GM23248 (cell line): ENCODE results near the gene NEDD4L. TPM values are rescaled to one million over a fixed set of nuclear protein-coding genes. Genes with fewer than 3 reads are reported as not detected.

ENCODE experiments used
- DNase-seq: peaks from one replicate; pipeline ENCODE4 v3.0.0-alpha.2; 2015
- H2AFZ ChIP-seq: fragments of 200-600 bp; sonication (generic); 2 replicates; pipeline ENCODE4 v1.6.1; 2016; ENCODE audit warnings: antibody characterized with exemption
- H3F3A ChIP-seq: fragments of 200-600 bp; sonication (generic); 2 replicates; pipeline ENCODE4 v1.6.1; 2016; ENCODE audit warnings: mild to moderate bottlenecking, antibody characterized with exemption, mixed run types; ENCODE audit not compliant: insufficient read depth
- H3K27ac ChIP-seq: fragments of 200-600 bp; sonication (generic); 2 replicates; pipeline ENCODE4 v1.5.1; 2016; ENCODE audit warnings: mild to moderate bottlenecking
- H3K27me3 ChIP-seq: fragments of 200-600 bp; sonication (generic); replicated peaks from 2 replicates; pipeline ENCODE4 v1.6.1; 2016; ENCODE audit warnings: mild to moderate bottlenecking; ENCODE audit not compliant: insufficient read depth
- H3K36me3 ChIP-seq: fragments of 200-600 bp; sonication (generic); 2 replicates; pipeline ENCODE4 v1.6.1; 2016; ENCODE audit warnings: low read depth, mild to moderate bottlenecking
- H3K4me1 ChIP-seq: fragments of 200-600 bp; sonication (generic); 2 replicates; pipeline ENCODE4 v1.6.1; 2016; ENCODE audit warnings: mild to moderate bottlenecking; ENCODE audit not compliant: insufficient read depth
- H3K4me2 ChIP-seq: fragments of 200-600 bp; sonication (generic); one replicate; pipeline ENCODE4 v1.6.1; 2016; ENCODE audit warnings: mild to moderate bottlenecking; ENCODE audit not compliant: unreplicated experiment
- H3K4me3 ChIP-seq: fragments of 200-600 bp; sonication (generic); 2 replicates; pipeline ENCODE4 v1.5.1; 2016; ENCODE audit warnings: mild to moderate bottlenecking
- H3K79me2 ChIP-seq: fragments of 200-600 bp; sonication (generic); 2 replicates; pipeline ENCODE4 v1.6.1; 2016; ENCODE audit warnings: mild to moderate bottlenecking; ENCODE audit not compliant: insufficient read depth
- H3K9ac ChIP-seq: fragments of 200-600 bp; sonication (generic); 2 replicates; pipeline ENCODE4 v1.6.1; 2016; ENCODE audit warnings: mild to moderate bottlenecking
- H3K9me2 ChIP-seq: fragments of 200-600 bp; sonication (generic); 2 replicates; pipeline ENCODE4 v1.6.1; 2016; ENCODE audit warnings: mixed run types, mild to moderate bottlenecking, moderate library complexity; ENCODE audit not compliant: insufficient read depth
- H3K9me3 ChIP-seq: fragments of 200-600 bp; sonication (generic); one replicate; pipeline ENCODE4 v1.6.1; 2017; ENCODE audit warnings: low read depth
- H4K20me1 ChIP-seq: fragments of 200-600 bp; sonication (generic); 2 replicates; pipeline ENCODE4 v1.6.0; 2016; ENCODE audit not compliant: insufficient read depth
- EZH2 ChIP-seq: fragments of 200-600 bp; sonication (generic); IDR thresholded peaks from 2 replicates; pipeline ENCODE4 v1.6.1; 2018; ENCODE audit warnings: antibody characterized with exemption, mild to moderate bottlenecking; ENCODE audit not compliant: insufficient read depth, poor library complexity, severe bottlenecking
- EZH2phosphoT487 ChIP-seq: fragments of 200-600 bp; sonication (generic); IDR thresholded peaks from 2 replicates; pipeline ENCODE4 v1.6.1; 2018; ENCODE audit warnings: antibody characterized with exemption, moderate library complexity, mild to moderate bottlenecking, low read depth; ENCODE audit not compliant: insufficient read depth
- WGBS, 2 experiments: methylation state at CpG; one replicate each; pipeline ENCODE4 v1.1.6; 2015 to 2017; ENCODE audit warnings: low lambda C conversion rate in 2 of 2, low coverage in 1 of 2; ENCODE audit errors: missing lambda C conversion rate in 2 of 2; 5-methylcytosine and 5-hydroxymethylcytosine counted together
- in situ Hi-C: fragments of 300-500 bp; cut with MboI; formaldehyde crosslinking; loops from 2 replicates; pipeline ENCODE4 v1.15.0; 2020
- polyA plus RNA-seq: library from polyadenylated mRNA; unstranded; fragments of >200 nt; fragmentation: Nextera tagmentation; extraction: Ambion mirVana; gene quantifications from 2 replicates; pipeline ENCODE4 v1.2.1, GENCODE V29; 2016
- total RNA-seq: library from RNA; depleted of rRNA; stranded (reverse); fragments of >200 nt; shearing (Covaris generic); gene quantifications from 2 replicates; pipeline ENCODE4 v1.2.3, GENCODE V29; 2014

Gene NEDD4L
- total and polyA plus RNA-seq, 2 experiments from 2014 or later = 3.7 to 6.1 TPM

- Histone ChIP-seq H3K9me3 (no peaks in the 10 kb centered on the region), H3K4me1 (peaks cover 32% of the 10 kb centered on the region), H3K9me2 (no peaks in the 10 kb centered on the region), H3K9ac (no peak overlapping the region), H3K79me2 (no peaks in the 10 kb centered on the region), H3K4me3 (no peak overlapping the region), H3F3A (peaks cover 40% of the 10 kb centered on the region), H3K4me2 (no peak overlapping the region), H2AFZ (no peak overlapping the region), H3K36me3 (no peaks in the 10 kb centered on the region), H3K27me3 (no peaks in the 10 kb centered on the region), H3K27ac (no peak overlapping the region), H4K20me1 (no peaks in the 10 kb centered on the region)
- in situ Hi-C loops = no loop called here
- no peak for TF ChIP-seq EZH2
- TF ChIP-seq EZH2phosphoT487 = no peak
- 82 to 85% methylated on average over 1 of the region's 1 CpG for WGBS, 2 experiments
- DNase-seq = no peak
Measured at GRCh38 chr18:58266291-58266690, 222.3 kb downstream of the NEDD4L start.

- H3K9ac ChIP-seq = no peak overlapping the region
- no peak for TF ChIP-seq EZH2
- TF ChIP-seq EZH2phosphoT487 = no peak
- no peaks in the 10 kb centered on the region for H3K79me2 ChIP-seq
- H3K27ac ChIP-seq = peak overlapping the region; percentile 22
- WGBS, 2 experiments = 36 to 49% methylated on average over 6 of the region's 6 CpGs
- no peaks in the 10 kb centered on the region for H3K36me3 ChIP-seq
- no peaks in the 10 kb centered on the region for H3K9me2 ChIP-seq
- H3F3A ChIP-seq = peaks cover 40% of the 10 kb centered on the region
- no peaks in the 10 kb centered on the region for H3K27me3 ChIP-seq
- peak overlapping the region; percentile 54 for H3K4me2 ChIP-seq
- peak; percentile 79 for DNase-seq
- H2AFZ ChIP-seq = peak overlapping the region; percentile 32; the same call in 1 of the 2 replicates
- no peak overlapping the region for H3K4me3 ChIP-seq
- H3K4me1 ChIP-seq = peaks cover 32% of the 10 kb centered on the region
- no peaks in the 10 kb centered on the region for H4K20me1 ChIP-seq
- H3K9me3 ChIP-seq = no peaks in the 10 kb centered on the region
- in situ Hi-C loops = no loop called here
Measured at GRCh38 chr18:58267493-58267892, 223.5 kb downstream of the NEDD4L start.

DNA sequence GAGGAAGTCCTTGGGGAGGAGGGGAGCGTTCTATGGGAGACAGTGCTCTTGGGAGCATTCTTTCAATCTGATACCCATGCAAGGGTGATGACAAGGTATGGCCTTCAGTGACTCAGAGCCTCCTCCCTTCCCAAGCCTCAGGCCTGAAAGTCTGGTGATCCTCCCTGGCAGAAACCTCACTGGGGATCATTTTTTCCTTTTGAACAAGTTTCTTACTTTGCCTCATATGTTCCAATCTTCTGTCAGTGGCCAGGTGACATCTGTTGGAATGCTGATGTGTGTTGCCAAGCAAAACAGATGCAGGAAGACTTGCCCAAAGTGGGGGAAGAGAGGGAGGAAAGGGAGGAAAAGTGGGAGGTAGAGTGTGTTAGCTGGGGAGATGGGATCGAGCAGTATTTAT is 224.8 kb downstream of the NEDD4L start:
- H3K79me2 ChIP-seq = no peaks in the 10 kb centered on the region
- peak overlapping the region; percentile 54 for H3K4me2 ChIP-seq
- no peak overlapping the region for H3K9ac ChIP-seq
- peak; percentile 82 for DNase-seq
- H3K27me3 ChIP-seq = no peaks in the 10 kb centered on the region
- TF ChIP-seq EZH2 = no peak
- no peak for TF ChIP-seq EZH2phosphoT487
- no peaks in the 10 kb centered on the region for H3K9me3 ChIP-seq
- no peak overlapping the region for H3K4me3 ChIP-seq
- H3K9me2 ChIP-seq = no peaks in the 10 kb centered on the region
- in situ Hi-C loops = no loop called here
- no peaks in the 10 kb centered on the region for H4K20me1 ChIP-seq
- H3F3A ChIP-seq = peaks cover 37% of the 10 kb centered on the region
- H3K4me1 ChIP-seq = peaks cover 35% of the 10 kb centered on the region
- no peaks in the 10 kb centered on the region for H3K36me3 ChIP-seq
- 61 to 63% methylated on average over 2 of the region's 2 CpGs for WGBS, 2 experiments
- H2AFZ ChIP-seq = no peak overlapping the region
- H3K27ac ChIP-seq = peak overlapping the region; percentile 14

- H3K27me3 ChIP-seq = no peaks in the 10 kb centered on the region
- TF ChIP-seq EZH2phosphoT487 (no peak), EZH2 (no peak)
- in situ Hi-C loops = no loop called here
- WGBS, 2 experiments = 82 to 84% methylated on average over 5 of the region's 5 CpGs
- no peaks in the 10 kb centered on the region for H3K79me2 ChIP-seq
- H3K9me2 ChIP-seq = no peaks in the 10 kb centered on the region
- DNase-seq = no peak
- no peak overlapping the region for H2AFZ ChIP-seq
- H3K4me1 ChIP-seq = peaks cover 35% of the 10 kb centered on the region
- H3K36me3 ChIP-seq = no peaks in the 10 kb centered on the region
- peaks cover 37% of the 10 kb centered on the region for H3F3A ChIP-seq
- H3K9ac ChIP-seq = no peak overlapping the region
- H3K27ac ChIP-seq = no peak overlapping the region
- H3K4me2 ChIP-seq = no peak overlapping the region
- no peaks in the 10 kb centered on the region for H4K20me1 ChIP-seq
- no peaks in the 10 kb centered on the region for H3K9me3 ChIP-seq
- H3K4me3 ChIP-seq = no peak overlapping the region
Measured at GRCh38 chr18:58269931-58270330, 225.9 kb downstream of the NEDD4L start.

GRCh38 chr18:58270396-58270795 is 226.4 kb downstream of the NEDD4L start:
- no peak for DNase-seq
- Histone ChIP-seq H3K4me1 (peaks cover 35% of the 10 kb centered on the region), H4K20me1 (no peaks in the 10 kb centered on the region), H3K9me2 (no peaks in the 10 kb centered on the region), H3K4me3 (no peak overlapping the region), H3F3A (peaks cover 37% of the 10 kb centered on the region), H3K4me2 (no peak overlapping the region), H3K9ac (no peak overlapping the region), H3K36me3 (no peaks in the 10 kb centered on the region), H2AFZ (no peak overlapping the region), H3K79me2 (no peaks in the 10 kb centered on the region), H3K27ac (no peak overlapping the region), H3K27me3 (no peaks in the 10 kb centered on the region), H3K9me3 (no peaks in the 10 kb centered on the region)
- no peak for TF ChIP-seq EZH2
- TF ChIP-seq EZH2phosphoT487 = no peak
- WGBS, 2 experiments = 96 to 98% methylated on average over 4 of the region's 4 CpGs
- in situ Hi-C loops = no loop called here
